SK-N-SH (cell line): ENCODE data around the gene OPTC. TPM values are rescaled to one million over a fixed set of nuclear protein-coding genes. Genes with fewer than 3 reads are reported as not detected.
A peak's percentile ranks its signal among the peaks of the same experiment; 100 is the strongest.

Experiments
- CTCF ChIA-PET: fragments of 300-600, 350-600 bp; formaldehyde crosslinking; extraction: SDS; loops from one replicate; lab custom pipeline; 2021; lab: Yijun Ruan, JAX
- POLR2A ChIA-PET: fragments of 350-600 bp; sonication (Branson Sonifier 250); formaldehyde crosslinking; extraction: SDS; loops from one replicate; lab custom pipeline; 2020; ENCODE audit warnings: antibody characterized with exemption, inconsistent platforms; lab: Yijun Ruan, JAX
- DNase-seq: peaks from one replicate; pipeline ENCODE4 v3.0.0; 2012
- H2AFZ ChIP-seq: fragments of 200-600 bp; sonication (generic); 2 replicates; pipeline ENCODE4 v1.8.1; 2016; ENCODE audit warnings: antibody characterized with exemption, mild to moderate bottlenecking, low read depth
- H3F3A ChIP-seq: fragments of 200-600 bp; sonication (generic); replicated peaks from 2 replicates; pipeline ENCODE3; 2016; ENCODE audit warnings: antibody characterized with exemption, mild to moderate bottlenecking; ENCODE audit not compliant: insufficient read depth
- H3K27ac ChIP-seq, 2 experiments: fragments of 200-500 bp in 1 of 2; fragments of 200-600 bp in 1 of 2; sonication (Bioruptor generic) in 1 of 2; sonication (generic), shearing (Covaris generic) in 1 of 2; 2 replicates each; pipeline versions ENCODE4 v1.5.1 to v1.6.1; 2014 to 2016; ENCODE audit warnings: low read depth in 2 of 2, inconsistent platforms in 1 of 2, low read length in 1 of 2, mild to moderate bottlenecking in 1 of 2, mixed read lengths in 1 of 2
- H3K27me3 ChIP-seq: fragments of 200-600 bp; sonication (generic), shearing (Covaris generic); 2 replicates; pipeline ENCODE4 v1.6.1; 2016; ENCODE audit warnings: mixed run types; ENCODE audit not compliant: insufficient read depth
- H3K36me3 ChIP-seq, 2 experiments: fragments of 200-500 bp in 1 of 2; fragments of 200-600 bp in 1 of 2; sonication (Bioruptor generic) in 1 of 2; sonication (generic) in 1 of 2; replicated peaks in 1 of 2; 2 replicates each; pipeline versions ENCODE3 to v1.5.1; 2014 to 2016; ENCODE audit warnings: low read length in 1 of 2, mild to moderate bottlenecking in 1 of 2; ENCODE audit not compliant: insufficient read depth in 2 of 2, control insufficient read depth in 1 of 2
- H3K4me1 ChIP-seq, 2 experiments: fragments of 200-500 bp in 1 of 2; fragments of 200-600 bp in 1 of 2; sonication (Bioruptor generic) in 1 of 2; sonication (generic), shearing (Covaris generic) in 1 of 2; 2 replicates each; pipeline versions ENCODE4 v1.5.1 to v1.6.1; 2014 to 2016; ENCODE audit warnings: low read depth in 1 of 2, low read length in 1 of 2, mixed run types in 1 of 2; ENCODE audit not compliant: insufficient read depth in 2 of 2, control insufficient read depth in 1 of 2
- H3K4me2 ChIP-seq: fragments of 200-600 bp; sonication (generic), shearing (Covaris generic); 2 replicates; pipeline ENCODE4 v1.6.1; 2017; ENCODE audit warnings: mixed run types
- H3K4me3 ChIP-seq, 2 experiments: fragments of 200-500 bp in 1 of 2; fragments of 200-600 bp in 1 of 2; sonication (Bioruptor generic) in 1 of 2; sonication (generic), shearing (Covaris generic) in 1 of 2; 2 replicates each; pipeline versions ENCODE4 v1.5.1 to v1.8.1; 2014 to 2016; ENCODE audit warnings: low read depth in 2 of 2, inconsistent platforms in 1 of 2, low read length in 1 of 2, mild to moderate bottlenecking in 1 of 2, mixed read lengths in 1 of 2, moderate library complexity in 1 of 2
- H3K79me2 ChIP-seq: fragments of 200-600 bp; sonication (generic); 2 replicates; pipeline ENCODE4 v1.8.1; 2017; ENCODE audit warnings: mild to moderate bottlenecking; ENCODE audit not compliant: insufficient read depth
- H3K9ac ChIP-seq: fragments of 200-600 bp; sonication (generic); 2 replicates; pipeline ENCODE4 v1.6.1; 2017; ENCODE audit warnings: mixed run types
- H3K9me2 ChIP-seq: fragments of 200-600 bp; sonication (generic); 2 replicates; pipeline ENCODE4 v1.6.1; 2017; ENCODE audit warnings: mixed run types
- H3K9me3 ChIP-seq: fragments of 200-600 bp; sonication (generic); 2 replicates; pipeline ENCODE4 v1.6.1; 2017; ENCODE audit warnings: mixed run types, mild to moderate bottlenecking, moderate library complexity
- H4K20me1 ChIP-seq: fragments of 200-600 bp; sonication (generic); 2 replicates; pipeline ENCODE4 v1.6.1; 2017; ENCODE audit warnings: mild to moderate bottlenecking, mixed run types; ENCODE audit not compliant: insufficient read depth
- CHD2 ChIP-seq: fragments of 150-350 bp; IDR thresholded peaks from 2 replicates; pipeline ENCODE4 v1.6.1; 2018; ENCODE audit warnings: low read length; ENCODE audit not compliant: partially characterized antibody
- ELF1 ChIP-seq: IDR thresholded peaks from 2 replicates; pipeline ENCODE4 v1.4.0; 2012
- EP300 ChIP-seq, 2 experiments: IDR thresholded peaks; 2 replicates each; pipeline versions ENCODE4 v1.4.0 to v1.6.1; 2012; ENCODE audit warnings: borderline replicate concordance in 1 of 2, low read depth in 1 of 2, low read length in 1 of 2
- EZH2phosphoT487 ChIP-seq: fragments of 200-600 bp; sonication (generic); IDR thresholded peaks from 2 replicates; pipeline ENCODE4 v1.6.1; 2017; ENCODE audit warnings: low read depth, mixed run types, mild to moderate bottlenecking, antibody characterized with exemption, moderate library complexity, borderline replicate concordance
- FOSL2 ChIP-seq: IDR thresholded peaks from 2 replicates; pipeline ENCODE4 v1.4.0; 2012; ENCODE audit warnings: low read depth, mild to moderate bottlenecking, moderate library complexity, borderline replicate concordance
- MAX ChIP-seq: IDR thresholded peaks from 2 replicates; pipeline ENCODE4 v1.4.0; 2012; ENCODE audit warnings: low read depth
- MXI1 ChIP-seq: IDR thresholded peaks from 2 replicates; pipeline ENCODE4 v1.6.1; 2012; ENCODE audit warnings: mild to moderate bottlenecking, low read depth, low read length, improper control_type of control experiment
- NFIC ChIP-seq: IDR thresholded peaks from 2 replicates; pipeline ENCODE4 v1.4.0; 2012; ENCODE audit warnings: borderline replicate concordance
- NRF1 ChIP-seq: IDR thresholded peaks from 2 replicates; pipeline ENCODE4 v1.6.1; 2012; ENCODE audit warnings: low read depth, mild to moderate bottlenecking, low read length
- PBX3 ChIP-seq: IDR thresholded peaks from 2 replicates; pipeline ENCODE4; 2012
- RAD21 ChIP-seq: IDR thresholded peaks from 2 replicates; pipeline ENCODE4 v1.6.1; 2012; ENCODE audit warnings: mild to moderate bottlenecking, low read length
- RCOR1 ChIP-seq: fragments of 150-350 bp; IDR thresholded peaks from 2 replicates; pipeline ENCODE4 v1.6.1; 2017; ENCODE audit warnings: antibody characterized with exemption, low read length
- REST ChIP-seq: IDR thresholded peaks from 2 replicates; pipeline ENCODE4 v1.6.1; 2012; ENCODE audit warnings: mild to moderate bottlenecking, low read depth, low read length, moderate library complexity
- RXRA ChIP-seq: IDR thresholded peaks from 2 replicates; pipeline ENCODE4 v1.4.0; 2012; ENCODE audit warnings: low read depth, mild to moderate bottlenecking, borderline replicate concordance
- TCF12 ChIP-seq: IDR thresholded peaks from 2 replicates; pipeline ENCODE4 v1.4.0; 2012
- TEAD4 ChIP-seq: IDR thresholded peaks from 2 replicates; pipeline ENCODE4 v1.4.0; 2012; ENCODE audit warnings: mild to moderate bottlenecking, borderline replicate concordance; ENCODE audit not compliant: insufficient read depth
- USF1 ChIP-seq: IDR thresholded peaks from 2 replicates; pipeline ENCODE4 v1.4.0; 2012; ENCODE audit warnings: low read depth, borderline replicate concordance
- YY1 ChIP-seq: IDR thresholded peaks from 2 replicates; pipeline ENCODE4 v1.4.0; 2012; ENCODE audit warnings: low read depth, mild to moderate bottlenecking
- ZBTB33 ChIP-seq: IDR thresholded peaks from 2 replicates; pipeline ENCODE4 v1.4.0; 2012; ENCODE audit warnings: low read depth, borderline replicate concordance
- WGBS: methylation state at CpG from one replicate; pipeline ENCODE4 v1.1.6; 2017; ENCODE audit warnings: low lambda C conversion rate; 5-methylcytosine and 5-hydroxymethylcytosine counted together
- polyA plus RNA-seq, 3 experiments: library from polyadenylated mRNA; depleted of rRNA; stranded (reverse); fragments of >200 nt; gene quantifications; 2 replicates each; pipeline ENCODE4 v1.2.3, GENCODE V29; 2012

Gene OPTC
- polyA plus RNA-seq, 1 of the 3 experiments (the other 2 are of a cell fraction): not detected

GRCh38 chr1:203478986-203479385 is 15.0 kb upstream of the OPTC start:
- POLR2A ChIA-PET: no interaction called here

GRCh38 chr1:203479646-203480045 is 14.3 kb upstream of the OPTC start:
- WGBS: 88% methylated on average over 2 of the region's 2 CpGs
- Histone ChIP-seq H3F3A (peaks cover 16% of the 10 kb centered on the region), H3K9ac (no peak overlapping the region), H3K4me1 (peaks cover 15 to 18% of the 10 kb centered on the region in 2 experiments; a peak in 2 of 4 replicates), H3K36me3 (no peaks in the 10 kb centered on the region), H3K79me2 (no peaks in the 10 kb centered on the region), H3K27me3 (no peaks in the 10 kb centered on the region), H3K4me2 (peak overlapping the region; percentile 71; the same call in 1 of the 2 replicates), H3K9me3 (no peaks in the 10 kb centered on the region), H3K27ac (peak overlapping the region; percentile 79 to 80; a peak in 3 of 4 replicates), H3K4me3 (no peak overlapping the region), H4K20me1 (no peaks in the 10 kb centered on the region), H3K9me2 (no peaks in the 10 kb centered on the region), H2AFZ (no peak overlapping the region; the same call in 1 of the 2 replicates)
- ChIA-PET CTCF (interaction anchor here (1.0 to 19.8 kb wide), 6 partner anchors 8 to 212 kb away, joined by 3 to 351 read pairs (median 6); no protein-coding TSS in a partner anchor), POLR2A (no interaction called here)
- TF ChIP-seq REST: no peak
- TF ChIP-seq RCOR1: no peak
- TF ChIP-seq CHD2: no peak
- no peak for TF ChIP-seq NFIC
- TF ChIP-seq RAD21: no peak
- no peak for TF ChIP-seq ELF1
- no peak for TF ChIP-seq TCF12
- no peak for TF ChIP-seq EP300 (IDR thresholded peaks at IDR 0.05; ENCODE audit: borderline replicate concordance in 1 of 2, low read depth in 1 of 2, low read length in 1 of 2)
- TF ChIP-seq YY1: no peak
- no peak for TF ChIP-seq PBX3
- no peak for TF ChIP-seq MAX
- TF ChIP-seq MXI1: no peak
- TF ChIP-seq USF1: no peak
- no peak for TF ChIP-seq EZH2phosphoT487
- no peak for DNase-seq

More at GRCh38 chr1:203478986-203479385, 15.0 kb upstream of the OPTC start:
- H3K9me3 ChIP-seq: no peaks in the 10 kb centered on the region
- no peaks in the 10 kb centered on the region for H4K20me1 ChIP-seq
- H3K27me3 ChIP-seq: no peaks in the 10 kb centered on the region
- H3K9ac ChIP-seq: no peak overlapping the region
- peaks cover 15 to 18% of the 10 kb centered on the region in 2 experiments; a peak in 2 of 4 replicates for H3K4me1 ChIP-seq
- no peak overlapping the region for H3K4me2 ChIP-seq
- CTCF ChIA-PET: interaction anchor here (1.3 to 19.8 kb wide), 5 partner anchors 9 to 211 kb away, joined by 4 to 351 read pairs (median 5); no protein-coding TSS in a partner anchor
- H2AFZ ChIP-seq: no peak overlapping the region
- no peaks in the 10 kb centered on the region for H3K79me2 ChIP-seq
- no peak overlapping the region for H3K4me3 ChIP-seq
- 99% methylated on average over 5 of the region's 5 CpGs for WGBS
- DNase-seq: no peak
- no peaks in the 10 kb centered on the region for H3K9me2 ChIP-seq
- no peaks in the 10 kb centered on the region for H3K36me3 ChIP-seq
- TF ChIP-seq NRF1 (no peak), ZBTB33 (no peak), RXRA (no peak), CHD2 (no peak), ELF1 (no peak), FOSL2 (no peak), NFIC (no peak), TEAD4 (no peak)
- peaks cover 16% of the 10 kb centered on the region for H3F3A ChIP-seq
- no peak overlapping the region for H3K27ac ChIP-seq
